Esophagus (tissue), 2 donors: ENCODE measurements around the gene NLN. TPM values are rescaled to one million over a fixed set of nuclear protein-coding genes. Genes with fewer than 3 reads are reported as not detected.

ENCODE experiments used
- H3K27ac ChIP-seq, 2 donors: one replicate each; pipeline ENCODE4 v1.5.1; 2013; ENCODE audit warnings: low read depth in 2 of 2, mild to moderate bottlenecking in 2 of 2, inconsistent platforms in 1 of 2, low read length in 1 of 2, moderate library complexity in 1 of 2
- H3K27me3 ChIP-seq, 2 donors: one replicate each; pipeline ENCODE4 v1.6.1; 2013; ENCODE audit warnings: low read length in 2 of 2, control low read depth in 1 of 2, mild to moderate bottlenecking in 1 of 2; ENCODE audit not compliant: insufficient read depth in 2 of 2, control insufficient read depth in 1 of 2
- H3K36me3 ChIP-seq, 2 donors: one replicate each; pipeline ENCODE4 v1.6.1; 2013; ENCODE audit warnings: low read length in 1 of 2; ENCODE audit not compliant: control insufficient read depth in 2 of 2, insufficient read depth in 2 of 2
- H3K4me1 ChIP-seq, 2 donors: one replicate each; pipeline ENCODE4 v1.6.1; 2013; ENCODE audit warnings: low read length in 1 of 2; ENCODE audit not compliant: control insufficient read depth in 2 of 2, insufficient read depth in 2 of 2
- H3K4me3 ChIP-seq, 2 donors: one replicate each; pipeline ENCODE4 v1.5.1; 2013; ENCODE audit warnings: low read length in 2 of 2, mild to moderate bottlenecking in 2 of 2, low read depth in 1 of 2, moderate library complexity in 1 of 2
- H3K9me3 ChIP-seq, 2 donors: one replicate each; pipeline ENCODE4 v1.6.1; 2013; ENCODE audit warnings: mild to moderate bottlenecking in 2 of 2, low read depth in 1 of 2, low read length in 1 of 2, moderate library complexity in 1 of 2; ENCODE audit not compliant: control insufficient read depth in 2 of 2, insufficient read depth in 1 of 2
- WGBS, 2 donors: extraction: QIAGEN DNeasy Blood & Tissue Kit; methylation state at CpG; one replicate each; pipeline ENCODE4 v1.1.7; 2013; 5-methylcytosine and 5-hydroxymethylcytosine counted together
- polyA plus RNA-seq, 2 donors: library from polyadenylated mRNA; stranded (reverse); fragments of 200-250 nt; gene quantifications; one replicate each; pipeline ENCODE4 v1.2.3, GENCODE V29; 2013
- donor health status: healthy with polysubstance abuse.
- donor health status: Bipolar disorder and iron deficiency.

The NLN gene
- polyA plus RNA-seq, 2 donors, result 2.3 to 6.0 TPM

- Histone ChIP-seq H3K4me1 (no peaks in the 10 kb centered on the region), H3K4me3 (no peak overlapping the region), H3K36me3 (peaks cover 0 to 2% of the 10 kb centered on the region in 2 donors), H3K27ac (no peak overlapping the region), H3K27me3 (no peaks in the 10 kb centered on the region), H3K9me3 (no peaks in the 10 kb centered on the region)
Observed at GRCh38 chr5:65813174-65813573, 91.2 kb downstream of the NLN start.

GRCh38 chr5:65815161-65815560 lies 93.2 kb downstream of the NLN start:
- no peaks in the 10 kb centered on the region for H3K9me3 ChIP-seq
- H3K4me3 ChIP-seq, result no peak overlapping the region
- WGBS, 2 donors, result 93 to 100% methylated on average over 1 of the region's 1 CpG
- no peaks in the 10 kb centered on the region for H3K27me3 ChIP-seq
- no peak overlapping the region for H3K27ac ChIP-seq
- no peaks in the 10 kb centered on the region for H3K4me1 ChIP-seq
- no peaks in the 10 kb centered on the region for H3K36me3 ChIP-seq

GRCh38 chr5:65816729-65817128 lies 94.7 kb downstream of the NLN start:
- WGBS, 2 donors, result 88 to 91% methylated on average over 2 of the region's 2 CpGs
- no peak overlapping the region for H3K4me3 ChIP-seq

GRCh38 chr5:65817931-65818330 lies 95.9 kb downstream of the NLN start:
- WGBS, 2 donors, result 87 to 94% methylated on average over 4 of the region's 4 CpGs
- Histone ChIP-seq H3K9me3 (no peaks in the 10 kb centered on the region), H3K27ac (no peak overlapping the region), H3K4me3 (no peak overlapping the region), H3K4me1 (no peaks in the 10 kb centered on the region), H3K27me3 (no peaks in the 10 kb centered on the region), H3K36me3 (no peaks in the 10 kb centered on the region)

More at GRCh38 chr5:65816729-65817128, 94.7 kb downstream of the NLN start:
- Histone ChIP-seq H3K4me1 (no peaks in the 10 kb centered on the region), H3K27me3 (no peaks in the 10 kb centered on the region), H3K36me3 (no peaks in the 10 kb centered on the region), H3K9me3 (no peaks in the 10 kb centered on the region), H3K27ac (no peak overlapping the region)

- H3K4me1 ChIP-seq, result no peaks in the 10 kb centered on the region
- no peak overlapping the region for H3K4me3 ChIP-seq
- no peaks in the 10 kb centered on the region for H3K9me3 ChIP-seq
- no peaks in the 10 kb centered on the region for H3K27me3 ChIP-seq
- 89 to 94% methylated on average over 4 of the region's 4 CpGs for WGBS, 2 donors
- no peaks in the 10 kb centered on the region for H3K36me3 ChIP-seq
- no peak overlapping the region for H3K27ac ChIP-seq
Observed at GRCh38 chr5:65818592-65818991, 96.6 kb downstream of the NLN start.

GRCh38 chr5:65819215-65819904 lies 97.4 kb downstream of the NLN start:
- no peak overlapping the region for H3K27ac ChIP-seq

GRCh38 chr5:65819905-65820240 lies 97.9 kb downstream of the NLN start:
- Histone ChIP-seq H3K27me3 (no peaks in the 10 kb centered on the region), H3K9me3 (no peaks in the 10 kb centered on the region), H3K4me1 (no peaks in the 10 kb centered on the region), H3K27ac (no peak overlapping the region), H3K4me3 (no peak overlapping the region), H3K36me3 (no peaks in the 10 kb centered on the region)

More at GRCh38 chr5:65819215-65819904, 97.4 kb downstream of the NLN start:
- H3K9me3 ChIP-seq, result no peaks in the 10 kb centered on the region
- H3K36me3 ChIP-seq, result no peaks in the 10 kb centered on the region
- H3K4me3 ChIP-seq, result no peak overlapping the region
- H3K27me3 ChIP-seq, result no peaks in the 10 kb centered on the region
- H3K4me1 ChIP-seq, result no peaks in the 10 kb centered on the region
- 54 to 62% methylated on average over 3 of the region's 3 CpGs for WGBS, 2 donors

- Histone ChIP-seq H3K27me3 (no peaks in the 10 kb centered on the region), H3K9me3 (no peaks in the 10 kb centered on the region), H3K36me3 (no peaks in the 10 kb centered on the region), H3K27ac (no peak overlapping the region), H3K4me1 (no peaks in the 10 kb centered on the region), H3K4me3 (no peak overlapping the region)
- WGBS, 2 donors, result 90 to 92% methylated on average over 2 of the region's 2 CpGs
Observed at GRCh38 chr5:65820373-65820772, 98.4 kb downstream of the NLN start.

- Histone ChIP-seq H3K27me3 (no peaks in the 10 kb centered on the region), H3K4me1 (no peaks in the 10 kb centered on the region), H3K36me3 (no peaks in the 10 kb centered on the region), H3K9me3 (no peaks in the 10 kb centered on the region), H3K27ac (no peak overlapping the region), H3K4me3 (no peak overlapping the region)
- WGBS, 2 donors, result 77 to 81% methylated on average over 4 of the region's 4 CpGs
Observed at GRCh38 chr5:65821966-65822365, 100.0 kb downstream of the NLN start.

GRCh38 chr5:65822710-65823109 lies 100.7 kb downstream of the NLN start:
- Histone ChIP-seq H3K4me3 (no peak overlapping the region), H3K27ac (no peak overlapping the region), H3K36me3 (no peaks in the 10 kb centered on the region), H3K4me1 (no peaks in the 10 kb centered on the region), H3K9me3 (no peaks in the 10 kb centered on the region), H3K27me3 (no peaks in the 10 kb centered on the region)
- 85 to 93% methylated on average over 6 of the region's 6 CpGs for WGBS, 2 donors
